GM18517 (cell line): ENCODE measurements around the gene PDE4B.

Experiments
- ATAC-seq: cut with Tn5 transposase; IDR thresholded peaks from one replicate; pipeline ENCODE4 v1.9.1; 2021; ENCODE audit warnings: mild to moderate bottlenecking, moderate library complexity; ENCODE audit not compliant: unreplicated experiment

PDE4B gene

GRCh38 chr1:65880611-65881010 is 87.9 kb downstream of the PDE4B start:
- no peak for ATAC-seq

GRCh38 chr1:65881067-65881594 is 88.4 kb downstream of the PDE4B start:
- ATAC-seq = no peak

- ATAC-seq = no peak
These were observed 89.4 kb downstream of the PDE4B start for GRCh38 chr1:65882076-65882475.

GRCh38 chr1:65889441-65889840 is 96.7 kb downstream of the PDE4B start:
- no peak for ATAC-seq

- ATAC-seq = no peak
These were observed 97.6 kb downstream of the PDE4B start for GRCh38 chr1:65890201-65890843.

- ATAC-seq = peak; percentile 97
These were observed 102.3 kb downstream of the PDE4B start for GRCh38 chr1:65894738-65895605.

GRCh38 chr1:65896721-65897120 is 104.0 kb downstream of the PDE4B start:
- ATAC-seq = no peak

GRCh38 chr1:65897485-65897884 is 104.8 kb downstream of the PDE4B start:
- ATAC-seq = no peak

GRCh38 chr1:65904681-65905083 is 112.0 kb downstream of the PDE4B start:
- no peak for ATAC-seq

- no peak for ATAC-seq
These were observed 117.7 kb downstream of the PDE4B start for GRCh38 chr1:65910432-65910831.

- ATAC-seq = no peak
These were observed 119.0 kb downstream of the PDE4B start for GRCh38 chr1:65911679-65912078.

- ATAC-seq = no peak
These were observed 125.9 kb downstream of the PDE4B start for GRCh38 chr1:65918564-65918963.

GRCh38 chr1:65921446-65921845 is 128.8 kb downstream of the PDE4B start:
- ATAC-seq = no peak

GRCh38 chr1:65924471-65924870 is 131.8 kb downstream of the PDE4B start:
- ATAC-seq = no peak

- ATAC-seq = no peak
These were observed 145.8 kb downstream of the PDE4B start for GRCh38 chr1:65938506-65938905.

- no peak for ATAC-seq
These were observed 146.5 kb downstream of the PDE4B start for GRCh38 chr1:65939191-65939590.

GRCh38 chr1:65939636-65940035 is 146.9 kb downstream of the PDE4B start:
- ATAC-seq = no peak

GRCh38 chr1:65940126-65940525 is 147.4 kb downstream of the PDE4B start:
- no peak for ATAC-seq

GRCh38 chr1:65942476-65942875 is 149.8 kb downstream of the PDE4B start:
- peak; percentile 64 for ATAC-seq

- no peak for ATAC-seq
These were observed 153.7 kb downstream of the PDE4B start for GRCh38 chr1:65946376-65946775.

- no peak for ATAC-seq
These were observed 154.3 kb downstream of the PDE4B start for GRCh38 chr1:65946960-65947359.

- no peak for ATAC-seq
These were observed 156.0 kb downstream of the PDE4B start for GRCh38 chr1:65948609-65949229.
